GM18951 (cell line): ENCODE measurements around the gene TSPAN14.

Experiments
- POLR2A ChIP-seq: IDR thresholded peaks from 4 replicates; pipeline ENCODE4 v1.6.1; 2011; ENCODE audit warnings: mild to moderate bottlenecking; ENCODE audit not compliant: insufficient read length, insufficient read depth; ENCODE audit errors: extremely low read depth
- in situ Hi-C: fragments of 300-500 bp; cut with MboI; formaldehyde crosslinking; loops from one replicate; pipeline ENCODE4 v1.12.0; 2022; ENCODE audit warnings: low sequenced_read_pairs, mixed read lengths, inconsistent platforms; ENCODE audit not compliant: unreplicated experiment

The TSPAN14 gene

GRCh38 chr10:80453056-80453841, 861 bp upstream of the TSPAN14 start:
- in situ Hi-C loops = no loop called here
- no peak for TF ChIP-seq POLR2A

- in situ Hi-C loops = no loop called here
- TF ChIP-seq POLR2A = no peak
Measured at GRCh38 chr10:80454513-80455460, 677 bp downstream of the TSPAN14 start.

DNA sequence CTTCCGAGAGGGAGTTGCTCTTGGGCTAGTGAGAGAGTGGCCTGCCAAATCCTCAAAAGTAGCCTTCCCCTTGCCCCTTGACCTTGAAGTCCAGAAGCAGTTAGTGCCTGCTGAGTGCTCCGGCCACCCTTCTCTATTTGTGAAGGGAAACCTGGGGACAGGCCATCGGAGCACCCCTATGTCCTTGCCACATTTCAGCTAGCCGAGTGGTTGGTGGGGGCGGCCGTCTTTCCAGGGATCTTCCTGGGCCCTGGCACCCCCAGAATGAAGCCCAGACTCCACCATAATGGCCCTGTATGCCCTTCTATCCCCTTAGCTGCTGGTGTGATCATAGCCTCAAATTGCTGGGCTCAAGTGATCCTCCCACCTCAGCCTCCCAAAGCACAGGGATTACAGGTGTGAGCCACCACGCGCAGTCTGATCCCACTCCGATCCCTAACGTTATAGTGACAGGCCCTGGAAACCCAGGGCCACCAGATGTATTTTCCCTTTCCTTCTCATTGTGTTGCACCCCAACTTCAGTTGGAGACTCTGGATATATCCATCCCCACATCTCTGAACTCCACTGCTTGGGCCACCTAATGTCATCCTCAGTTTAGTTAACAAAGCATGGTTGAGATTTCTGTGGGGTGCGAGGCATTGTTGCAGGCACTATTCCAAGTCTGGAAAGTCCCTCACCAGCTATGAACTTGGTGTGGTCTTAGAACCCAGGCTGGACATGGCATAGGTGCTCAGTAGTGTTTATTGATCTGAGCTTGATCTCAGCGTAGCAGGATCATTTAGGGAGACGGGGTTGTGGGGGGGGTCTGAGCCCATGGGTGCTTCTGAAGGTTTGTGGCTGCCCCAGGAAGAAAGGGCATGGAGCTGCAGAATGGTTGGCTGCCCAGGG, 1.6 kb downstream of the TSPAN14 start:
- no peak for TF ChIP-seq POLR2A
- in situ Hi-C loops = no loop called here

DNA sequence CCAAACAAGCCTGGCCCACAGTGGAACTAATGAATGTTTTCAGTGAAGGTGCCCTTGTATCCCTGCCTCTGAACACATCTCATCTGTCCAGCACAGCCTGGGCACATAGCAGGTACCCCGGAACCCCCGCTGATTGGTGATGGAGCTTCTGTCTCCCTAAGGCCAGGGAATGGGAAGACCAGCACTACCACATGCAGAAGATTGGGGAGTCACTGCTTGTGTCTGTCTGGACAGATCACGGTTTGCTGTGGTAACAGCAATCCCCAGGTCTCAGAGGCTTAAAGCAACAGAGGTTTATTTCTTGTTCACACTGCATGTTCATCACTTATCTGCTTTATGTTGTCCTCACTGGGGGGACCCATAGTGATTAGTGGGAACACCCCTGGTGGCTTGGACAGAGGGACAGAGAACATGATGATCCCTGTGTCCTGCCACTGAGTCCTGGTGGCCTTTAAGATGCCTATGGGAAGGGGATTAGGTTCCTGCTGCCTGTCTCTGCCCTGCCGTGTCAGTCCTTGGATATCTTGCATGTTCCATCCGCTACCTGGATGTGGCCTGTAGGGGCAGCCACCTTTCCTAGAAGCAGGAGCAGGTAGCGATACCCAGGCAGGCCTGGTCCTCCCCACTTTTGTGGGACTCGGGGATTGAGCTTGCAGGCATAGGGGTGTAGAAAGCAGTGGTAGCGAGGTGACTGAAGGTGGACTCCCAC, 3.6 kb downstream of the TSPAN14 start:
- in situ Hi-C loops = no loop called here
- no peak for TF ChIP-seq POLR2A

GRCh38 chr10:80458263-80458625, 4.1 kb downstream of the TSPAN14 start:
- in situ Hi-C loops = no loop called here
- no peak for TF ChIP-seq POLR2A

GRCh38 chr10:80458638-80459037, 4.5 kb downstream of the TSPAN14 start:
- in situ Hi-C loops = no loop called here
- no peak for TF ChIP-seq POLR2A

- TF ChIP-seq POLR2A = no peak
- in situ Hi-C loops = no loop called here
Measured at GRCh38 chr10:80459047-80459865, 5.1 kb downstream of the TSPAN14 start.

GRCh38 chr10:80460399-80461207, 6.5 kb downstream of the TSPAN14 start:
- TF ChIP-seq POLR2A = no peak
- in situ Hi-C loops = no loop called here

GRCh38 chr10:80461208-80462183, 7.4 kb downstream of the TSPAN14 start:
- no peak for TF ChIP-seq POLR2A
- in situ Hi-C loops = no loop called here

DNA sequence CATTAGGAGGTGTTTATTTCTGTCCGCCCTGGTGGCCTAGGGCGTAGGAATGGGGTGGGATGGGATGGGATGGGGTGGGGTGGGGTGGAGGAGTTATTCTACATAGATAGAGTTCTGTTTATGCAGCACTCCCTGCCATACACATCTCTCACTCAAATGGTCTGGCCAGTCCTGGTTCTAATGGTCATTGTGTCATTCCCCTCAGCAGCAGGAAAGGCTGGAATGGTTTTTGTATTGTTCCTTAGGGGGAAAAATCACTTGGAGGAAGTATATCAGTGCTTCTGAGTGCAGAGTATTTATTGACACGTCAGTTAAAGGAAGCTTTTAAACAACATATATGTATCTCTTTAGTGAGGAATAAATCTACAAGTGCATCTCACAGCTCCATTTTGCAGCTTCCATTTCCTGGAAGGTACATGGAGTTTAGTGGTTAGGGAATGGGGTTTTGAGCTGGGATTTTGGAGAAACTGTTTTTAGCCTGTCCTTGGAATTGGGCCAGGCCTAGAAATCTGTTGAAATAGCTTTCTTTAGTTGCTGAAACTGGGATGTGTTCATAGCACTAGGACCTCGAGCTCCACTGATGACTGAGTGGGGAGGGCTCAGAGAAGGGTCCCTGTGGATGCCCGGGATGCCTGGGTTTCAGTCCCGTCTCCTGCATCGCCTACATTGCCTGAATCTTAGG, 8.3 kb downstream of the TSPAN14 start:
- in situ Hi-C loops = no loop called here

More for the DNA sequence above, 8.3 kb downstream of the TSPAN14 start:
- TF ChIP-seq POLR2A = no peak
